ENCODE data around the gene RGMA. TPM values are rescaled to one million over a fixed set of nuclear protein-coding genes. Genes with fewer than 3 reads are reported as not detected.

The RGMA gene
- polyA plus RNA-seq, 1 donor from 2014 or later, result 9.5 TPM

DNA sequence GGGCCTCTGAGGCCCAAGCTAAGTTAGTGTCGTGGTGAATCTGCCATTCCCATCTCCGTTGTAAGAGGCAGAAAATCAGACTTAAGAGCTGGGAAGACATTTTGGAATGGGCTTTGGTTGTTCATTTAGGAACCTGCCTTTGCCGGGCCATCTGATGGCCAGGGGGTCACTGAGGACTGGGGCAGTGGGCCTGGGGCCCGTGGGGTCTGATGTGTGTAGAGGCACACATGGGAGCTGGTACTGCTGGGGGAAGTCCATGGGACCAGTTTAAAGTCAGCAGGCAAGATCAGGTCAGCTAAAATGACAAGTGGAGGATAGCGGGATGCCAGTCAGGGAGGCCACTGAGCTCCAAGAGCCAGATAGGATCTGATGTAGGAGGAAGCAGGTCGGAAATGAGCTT lies 38.3 kb upstream of the RGMA start:
- no peaks in the 10 kb centered on the region for H3F3A ChIP-seq (ENCODE audit: insufficient read depth, low read length, poor library complexity, severe bottlenecking)
- H3K27ac ChIP-seq (ENCODE audit: low read length), result no peak overlapping the region
- H3K79me2 ChIP-seq (replicated peaks; ENCODE audit: insufficient read depth, low read length), result no peaks in the 10 kb centered on the region
- no peaks in the 10 kb centered on the region for H3K27me3 ChIP-seq (ENCODE audit: insufficient read depth, low read depth, low read length)
- H2AFZ ChIP-seq (ENCODE audit: low read depth, low read length), result no peak overlapping the region
- no peak overlapping the region for H3K4me3 ChIP-seq (ENCODE audit: low read length)
- no peak for TF ChIP-seq SMC3 (conservative IDR thresholded peaks at IDR 0.05; ENCODE audit: poor library complexity)
- TF ChIP-seq, protein P1, sequence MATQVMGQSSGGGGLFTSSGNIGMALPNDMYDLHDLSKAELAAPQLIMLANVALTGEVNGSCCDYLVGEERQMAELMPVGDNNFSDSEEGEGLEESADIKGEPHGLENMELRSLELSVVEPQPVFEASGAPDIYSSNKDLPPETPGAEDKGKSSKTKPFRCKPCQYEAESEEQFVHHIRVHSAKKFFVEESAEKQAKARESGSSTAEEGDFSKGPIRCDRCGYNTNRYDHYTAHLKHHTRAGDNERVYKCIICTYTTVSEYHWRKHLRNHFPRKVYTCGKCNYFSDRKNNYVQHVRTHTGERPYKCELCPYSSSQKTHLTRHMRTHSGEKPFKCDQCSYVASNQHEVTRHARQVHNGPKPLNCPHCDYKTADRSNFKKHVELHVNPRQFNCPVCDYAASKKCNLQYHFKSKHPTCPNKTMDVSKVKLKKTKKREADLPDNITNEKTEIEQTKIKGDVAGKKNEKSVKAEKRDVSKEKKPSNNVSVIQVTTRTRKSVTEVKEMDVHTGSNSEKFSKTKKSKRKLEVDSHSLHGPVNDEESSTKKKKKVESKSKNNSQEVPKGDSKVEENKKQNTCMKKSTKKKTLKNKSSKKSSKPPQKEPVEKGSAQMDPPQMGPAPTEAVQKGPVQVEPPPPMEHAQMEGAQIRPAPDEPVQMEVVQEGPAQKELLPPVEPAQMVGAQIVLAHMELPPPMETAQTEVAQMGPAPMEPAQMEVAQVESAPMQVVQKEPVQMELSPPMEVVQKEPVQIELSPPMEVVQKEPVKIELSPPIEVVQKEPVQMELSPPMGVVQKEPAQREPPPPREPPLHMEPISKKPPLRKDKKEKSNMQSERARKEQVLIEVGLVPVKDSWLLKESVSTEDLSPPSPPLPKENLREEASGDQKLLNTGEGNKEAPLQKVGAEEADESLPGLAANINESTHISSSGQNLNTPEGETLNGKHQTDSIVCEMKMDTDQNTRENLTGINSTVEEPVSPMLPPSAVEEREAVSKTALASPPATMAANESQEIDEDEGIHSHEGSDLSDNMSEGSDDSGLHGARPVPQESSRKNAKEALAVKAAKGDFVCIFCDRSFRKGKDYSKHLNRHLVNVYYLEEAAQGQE (IDR thresholded peaks at IDR 0.05; ENCODE audit: borderline replicate concordance), result no peak
- no peak for TF ChIP-seq TAF1 (IDR thresholded peaks at IDR 0.05; ENCODE audit: low read depth)
- TF ChIP-seq EZH2 (IDR thresholded peaks at IDR 0.05; ENCODE audit: borderline replicate concordance, insufficient read depth, low read length, poor library complexity, severe bottlenecking), result no peak
- no peak for TF ChIP-seq POLR2AphosphoS5 (IDR thresholded peaks at IDR 0.05)
- TF ChIP-seq RAD21 (conservative IDR thresholded peaks at IDR 0.05), result no peak
- no peak for TF ChIP-seq EP300 (conservative IDR thresholded peaks at IDR 0.05; ENCODE audit: poor library complexity, severe bottlenecking)
- TF ChIP-seq, protein P2, sequence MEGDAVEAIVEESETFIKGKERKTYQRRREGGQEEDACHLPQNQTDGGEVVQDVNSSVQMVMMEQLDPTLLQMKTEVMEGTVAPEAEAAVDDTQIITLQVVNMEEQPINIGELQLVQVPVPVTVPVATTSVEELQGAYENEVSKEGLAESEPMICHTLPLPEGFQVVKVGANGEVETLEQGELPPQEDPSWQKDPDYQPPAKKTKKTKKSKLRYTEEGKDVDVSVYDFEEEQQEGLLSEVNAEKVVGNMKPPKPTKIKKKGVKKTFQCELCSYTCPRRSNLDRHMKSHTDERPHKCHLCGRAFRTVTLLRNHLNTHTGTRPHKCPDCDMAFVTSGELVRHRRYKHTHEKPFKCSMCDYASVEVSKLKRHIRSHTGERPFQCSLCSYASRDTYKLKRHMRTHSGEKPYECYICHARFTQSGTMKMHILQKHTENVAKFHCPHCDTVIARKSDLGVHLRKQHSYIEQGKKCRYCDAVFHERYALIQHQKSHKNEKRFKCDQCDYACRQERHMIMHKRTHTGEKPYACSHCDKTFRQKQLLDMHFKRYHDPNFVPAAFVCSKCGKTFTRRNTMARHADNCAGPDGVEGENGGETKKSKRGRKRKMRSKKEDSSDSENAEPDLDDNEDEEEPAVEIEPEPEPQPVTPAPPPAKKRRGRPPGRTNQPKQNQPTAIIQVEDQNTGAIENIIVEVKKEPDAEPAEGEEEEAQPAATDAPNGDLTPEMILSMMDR (IDR thresholded peaks at IDR 0.05; ENCODE audit: poor library complexity, severe bottlenecking), result no peak
- no peak overlapping the region for H3K4me2 ChIP-seq (ENCODE audit: low read length)
- H3K36me3 ChIP-seq (ENCODE audit: insufficient read depth, low read length), result no peaks in the 10 kb centered on the region
- H3K9me3 ChIP-seq (ENCODE audit: low read length), result no peaks in the 10 kb centered on the region
- no peak overlapping the region for H3K9ac ChIP-seq (ENCODE audit: low read length)
- no peaks in the 10 kb centered on the region for H3K9me2 ChIP-seq (ENCODE audit: insufficient read depth, low read length)
- H4K20me1 ChIP-seq (ENCODE audit: insufficient read depth), result no peaks in the 10 kb centered on the region

DNA sequence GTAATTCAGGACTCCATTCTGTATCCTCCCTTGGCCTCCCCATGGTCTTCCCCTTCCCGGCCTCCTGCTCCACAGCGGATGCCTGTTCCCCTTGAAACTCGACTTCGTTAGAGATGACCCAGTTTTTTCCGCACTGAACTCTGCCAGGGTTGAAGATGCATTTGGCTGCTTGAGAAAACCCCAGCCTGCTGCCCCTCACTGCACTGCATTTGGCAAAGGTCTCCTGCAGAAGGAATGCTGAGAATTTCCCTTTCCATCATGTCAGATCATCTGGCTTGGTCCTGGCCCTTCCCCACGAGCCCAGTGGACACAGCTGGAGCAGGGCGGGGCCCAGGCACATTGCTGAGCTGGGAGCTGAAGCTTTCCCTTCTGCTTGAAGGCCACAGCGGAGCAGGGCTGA lies 37.6 kb upstream of the RGMA start:
- H3K9me3 ChIP-seq (ENCODE audit: low read length), result no peaks in the 10 kb centered on the region
- no peak overlapping the region for H2AFZ ChIP-seq (ENCODE audit: low read depth, low read length)
- TF ChIP-seq SMC3 (conservative IDR thresholded peaks at IDR 0.05; ENCODE audit: poor library complexity) (no peak), MXI1 (conservative IDR thresholded peaks at IDR 0.05; ENCODE audit: poor library complexity, severe bottlenecking) (no peak), EZH2 (IDR thresholded peaks at IDR 0.05; ENCODE audit: borderline replicate concordance, insufficient read depth, low read length, poor library complexity, severe bottlenecking) (no peak), POLR2AphosphoS5 (IDR thresholded peaks at IDR 0.05) (no peak), EP300 (conservative IDR thresholded peaks at IDR 0.05; ENCODE audit: poor library complexity, severe bottlenecking) (no peak), TAF1 (IDR thresholded peaks at IDR 0.05; ENCODE audit: low read depth) (no peak), RAD21 (conservative IDR thresholded peaks at IDR 0.05) (no peak)
- TF ChIP-seq, protein P2 (IDR thresholded peaks at IDR 0.05; ENCODE audit: poor library complexity, severe bottlenecking), result no peak
- TF ChIP-seq, protein P1 (IDR thresholded peaks at IDR 0.05; ENCODE audit: borderline replicate concordance), result no peak
- H3K4me2 ChIP-seq (ENCODE audit: low read length), result no peak overlapping the region
- H3K27ac ChIP-seq (ENCODE audit: low read length), result no peak overlapping the region
- H3K79me2 ChIP-seq (replicated peaks; ENCODE audit: insufficient read depth, low read length), result no peaks in the 10 kb centered on the region
- H3K27me3 ChIP-seq (ENCODE audit: insufficient read depth, low read depth, low read length), result no peaks in the 10 kb centered on the region
- H3K9ac ChIP-seq (ENCODE audit: low read length), result no peak overlapping the region
- H4K20me1 ChIP-seq (ENCODE audit: insufficient read depth), result no peaks in the 10 kb centered on the region
- H3K4me3 ChIP-seq (ENCODE audit: low read length), result no peak overlapping the region
- H3K9me2 ChIP-seq (ENCODE audit: insufficient read depth, low read length), result no peaks in the 10 kb centered on the region
- H3K36me3 ChIP-seq (ENCODE audit: insufficient read depth, low read length), result no peaks in the 10 kb centered on the region
- H3F3A ChIP-seq (ENCODE audit: insufficient read depth, low read length, poor library complexity, severe bottlenecking), result no peaks in the 10 kb centered on the region

Data from neural cell (in vitro differentiated cells).